Adrenal gland (tissue), 5 donors: ENCODE data around the gene KRTAP10-1.

ENCODE experiments used
- POLR2A ChIP-seq, 2 donors: fragments of 450-650 bp; IDR thresholded peaks; one replicate each; pipeline ENCODE4 v1.6.1; 2017; ENCODE audit warnings: antibody characterized with exemption in 2 of 2, mild to moderate bottlenecking in 2 of 2, moderate library complexity in 1 of 2
- TF ChIP-seq, protein P1 (sequence below), 6 experiments: fragments of 450-650 bp in 4 of 6; fragments of 200-600 bp in 2 of 6; sonication (generic) in 1 of 6; IDR thresholded peaks; 1 replicate in 5 of 6; 2 replicates in 1 of 6; pipeline versions ENCODE4 v1.5.1 to v1.8.0; 2016 to 2021; ENCODE audit warnings: antibody characterized with exemption in 6 of 6, mild to moderate bottlenecking in 2 of 6, moderate library complexity in 1 of 6
- donor health status: DM: no; HTN: no; CAD: no.

DNA sequence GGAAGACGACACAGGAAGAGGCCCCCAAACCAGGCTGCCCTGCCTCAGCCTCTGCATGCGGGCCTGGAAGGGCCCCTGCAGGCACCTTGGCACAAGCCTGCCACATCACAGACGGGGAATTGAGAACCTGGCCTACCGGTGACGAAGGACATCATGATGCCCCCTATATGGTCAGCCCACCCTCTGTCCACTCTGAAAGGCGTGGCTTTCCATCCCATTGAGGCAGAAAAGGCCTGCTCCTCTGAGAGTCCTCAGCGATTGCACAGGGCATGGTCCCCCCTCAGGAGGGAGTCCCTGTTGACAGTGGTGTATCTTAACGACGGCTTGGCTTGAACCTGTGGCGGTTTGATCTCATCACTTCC lies 11.4 kb downstream of the KRTAP10-1 start:
- TF ChIP-seq, protein P1, sequence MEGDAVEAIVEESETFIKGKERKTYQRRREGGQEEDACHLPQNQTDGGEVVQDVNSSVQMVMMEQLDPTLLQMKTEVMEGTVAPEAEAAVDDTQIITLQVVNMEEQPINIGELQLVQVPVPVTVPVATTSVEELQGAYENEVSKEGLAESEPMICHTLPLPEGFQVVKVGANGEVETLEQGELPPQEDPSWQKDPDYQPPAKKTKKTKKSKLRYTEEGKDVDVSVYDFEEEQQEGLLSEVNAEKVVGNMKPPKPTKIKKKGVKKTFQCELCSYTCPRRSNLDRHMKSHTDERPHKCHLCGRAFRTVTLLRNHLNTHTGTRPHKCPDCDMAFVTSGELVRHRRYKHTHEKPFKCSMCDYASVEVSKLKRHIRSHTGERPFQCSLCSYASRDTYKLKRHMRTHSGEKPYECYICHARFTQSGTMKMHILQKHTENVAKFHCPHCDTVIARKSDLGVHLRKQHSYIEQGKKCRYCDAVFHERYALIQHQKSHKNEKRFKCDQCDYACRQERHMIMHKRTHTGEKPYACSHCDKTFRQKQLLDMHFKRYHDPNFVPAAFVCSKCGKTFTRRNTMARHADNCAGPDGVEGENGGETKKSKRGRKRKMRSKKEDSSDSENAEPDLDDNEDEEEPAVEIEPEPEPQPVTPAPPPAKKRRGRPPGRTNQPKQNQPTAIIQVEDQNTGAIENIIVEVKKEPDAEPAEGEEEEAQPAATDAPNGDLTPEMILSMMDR (IDR thresholded peaks at IDR 0.05), result no peak
- TF ChIP-seq POLR2A (IDR thresholded peaks at IDR 0.05), result no peak
